Measurements from ENCODE around the gene ZDHHC24. TPM values are rescaled to one million over a fixed set of nuclear protein-coding genes. Genes with fewer than 3 reads are reported as not detected.

The ZDHHC24 gene
- total and polyA plus RNA-seq, 2 experiments from 2014 or later = 5.6 to 13.1 TPM

GRCh38 chr11:66494458-66494857 is 51.4 kb downstream of the ZDHHC24 start:
- no peak overlapping the region for H3K27ac Mint-ChIP-seq
- H3K4me1 ChIP-seq (ENCODE audit: insufficient read depth) = peaks cover 5% of the 10 kb centered on the region
- H3F3A ChIP-seq (replicated peaks; ENCODE audit: low read depth) = 0 out of 2 replicates have a peak, but pooled peaks cover 10% of the 10 kb centered on the region
- H3K27ac ChIP-seq (ENCODE audit: low read depth) = no peak overlapping the region
- H3K9me2 ChIP-seq (ENCODE audit: insufficient read depth) = no peaks in the 10 kb centered on the region
- H3K4me3 ChIP-seq = no peak overlapping the region
- no peak for DNase-seq (ENCODE audit: low spot score)
- H3K79me2 ChIP-seq (replicated peaks; ENCODE audit: insufficient read depth) = no peaks in the 10 kb centered on the region
- TF ChIP-seq ZNF114 (CRISPR knock-in tag; IDR thresholded peaks at IDR 0.05) = no peak
- no peak for TF ChIP-seq ZNF462 (CRISPR knock-in tag; IDR thresholded peaks at IDR 0.05)
- TF ChIP-seq CTCF (conservative IDR thresholded peaks at IDR 0.05; ENCODE audit: low read depth in 2 of 2) = no peak
- TF ChIP-seq POLR2AphosphoS5 (IDR thresholded peaks at IDR 0.05; ENCODE audit: low read depth) = no peak
- TF ChIP-seq EZH2 (IDR thresholded peaks at IDR 0.05; ENCODE audit: low read depth, unreplicated experiment) = no peak
- peaks cover 9% of the 10 kb centered on the region for H3K27me3 Mint-ChIP-seq (ENCODE audit: insufficient read depth, low read depth, poor library complexity)
- no peaks in the 10 kb centered on the region for H3K27me3 ChIP-seq (ENCODE audit: insufficient read depth)
- peaks cover 7% of the 10 kb centered on the region; the same call in 1 of the 2 replicates for H3K36me3 ChIP-seq (ENCODE audit: insufficient read depth)
- H3K4me3 Mint-ChIP-seq = no peak overlapping the region
- ATAC-seq = no peak
- no peaks in the 10 kb centered on the region for H4K20me1 ChIP-seq (replicated peaks; ENCODE audit: insufficient read depth)
- H3K36me3 Mint-ChIP-seq (ENCODE audit: low read depth) = peaks cover 41% of the 10 kb centered on the region
- no peaks in the 10 kb centered on the region for H3K9me3 Mint-ChIP-seq
- no peak overlapping the region for H3K4me2 ChIP-seq
- H2AFZ ChIP-seq = no peak overlapping the region
- peaks cover 8% of the 10 kb centered on the region for H3K4me1 Mint-ChIP-seq
